HG03108 (cell line): ENCODE data around the gene UQCR11.
"Not testable (repeated sequence)": the region's sequence is repeated elsewhere in the genome, so short reads cannot be mapped to it uniquely, and the experiment has no call there.

Source experiments
- ATAC-seq: cut with Tn5 transposase; IDR thresholded peaks from one replicate; pipeline ENCODE4 v1.9.1; 2021; ENCODE audit warnings: moderate library complexity; ENCODE audit not compliant: unreplicated experiment

Gene UQCR11

DNA sequence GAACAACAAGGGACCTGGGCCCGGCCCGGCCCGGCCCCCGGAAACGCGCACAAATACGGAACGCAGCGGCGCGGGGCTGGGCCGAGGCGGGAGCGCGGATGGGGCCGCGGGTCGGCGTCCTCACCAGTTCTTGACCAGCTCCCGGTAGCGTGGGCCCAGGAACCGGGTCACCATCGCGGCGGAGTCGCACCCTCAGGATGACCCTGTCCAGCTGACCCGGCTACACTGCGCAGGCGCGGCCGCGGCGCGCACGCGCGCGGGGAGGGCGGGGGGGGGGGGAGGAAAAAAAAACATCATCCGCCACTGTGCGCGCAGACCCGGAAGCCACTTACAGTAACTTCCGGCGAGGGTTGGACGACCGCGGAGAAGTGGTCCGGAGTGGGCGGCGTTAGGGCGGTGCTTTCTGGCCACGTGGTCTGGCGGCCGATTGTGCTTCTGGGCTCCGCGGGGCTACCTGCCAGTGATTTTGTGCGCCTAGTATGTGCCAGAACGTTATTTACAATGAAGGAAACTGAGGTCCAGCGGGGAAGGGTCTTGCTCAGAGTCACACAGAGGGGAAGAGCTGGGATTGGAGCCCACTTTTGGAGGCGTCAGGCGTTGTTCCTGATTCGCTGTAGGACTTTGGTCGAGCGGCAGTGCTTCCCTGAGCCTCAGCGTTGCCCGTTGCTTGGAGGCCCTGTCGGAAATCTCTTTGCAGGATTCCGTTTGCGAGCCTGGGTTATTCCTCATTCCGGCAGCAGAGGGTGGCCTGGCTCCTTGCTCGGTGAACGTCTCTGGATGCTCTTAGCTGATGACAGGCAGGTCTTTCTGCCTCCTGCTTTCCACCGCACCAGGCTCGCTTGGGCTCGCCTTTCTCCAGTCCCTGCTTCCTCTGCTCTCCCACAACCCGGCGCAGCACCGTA lies at the start of gene UQCR11:
Gene UQCR11, minus strand, starts transcription at position 227 of the 902 bp plus-strand sequence. Its CDS starts 53 bp downstream, at position 174.
- peak; percentile 86 for ATAC-seq

DNA sequence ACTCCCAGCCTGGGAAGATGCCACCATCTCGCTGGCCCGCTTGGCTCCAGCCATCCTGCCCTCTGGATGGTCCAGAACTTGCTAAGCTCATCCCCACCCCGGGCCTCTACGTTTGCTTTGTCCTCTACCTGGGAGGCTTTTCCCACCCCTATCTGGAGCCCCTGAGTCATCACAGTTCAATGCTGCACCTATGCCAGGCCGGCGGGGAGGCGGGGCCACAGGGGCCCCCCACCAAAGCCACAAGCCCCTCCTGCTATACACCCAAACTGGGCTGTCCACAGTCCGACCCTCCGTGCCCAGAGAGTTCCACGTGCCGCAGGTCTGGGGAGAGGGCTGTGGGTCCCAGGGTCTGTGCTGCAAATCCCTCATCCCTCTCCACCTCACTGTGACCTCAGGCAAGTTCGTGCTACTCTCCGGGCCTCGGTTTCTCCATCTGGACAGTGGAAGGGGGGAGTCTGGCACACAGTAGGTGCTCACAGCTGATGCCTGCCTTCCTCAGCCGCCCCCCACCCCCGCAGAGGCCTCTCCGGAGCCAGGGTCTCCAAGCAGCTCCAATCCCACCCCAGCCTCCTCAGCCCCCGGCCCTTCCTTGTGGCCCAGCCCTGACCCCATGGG lies 49.0 kb upstream of the UQCR11 start:
- ATAC-seq, result no peak

DNA sequence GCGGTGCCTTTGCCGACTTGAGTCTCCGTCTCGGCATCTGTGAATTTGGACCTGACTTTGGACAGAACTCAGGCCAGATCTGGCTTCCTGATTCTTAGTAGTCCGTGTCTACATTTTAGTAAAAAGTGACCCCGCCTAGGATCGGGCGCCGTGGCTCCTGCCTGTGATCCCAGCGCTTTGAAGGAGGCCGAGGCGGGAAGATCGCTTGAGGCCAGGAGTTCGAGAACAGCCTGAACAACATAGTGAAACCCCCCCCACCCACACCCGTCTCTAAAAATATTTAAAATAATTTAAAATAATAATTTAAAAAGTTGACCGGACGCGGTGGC lies 48.0 kb upstream of the UQCR11 start:
- ATAC-seq, result no peak

DNA sequence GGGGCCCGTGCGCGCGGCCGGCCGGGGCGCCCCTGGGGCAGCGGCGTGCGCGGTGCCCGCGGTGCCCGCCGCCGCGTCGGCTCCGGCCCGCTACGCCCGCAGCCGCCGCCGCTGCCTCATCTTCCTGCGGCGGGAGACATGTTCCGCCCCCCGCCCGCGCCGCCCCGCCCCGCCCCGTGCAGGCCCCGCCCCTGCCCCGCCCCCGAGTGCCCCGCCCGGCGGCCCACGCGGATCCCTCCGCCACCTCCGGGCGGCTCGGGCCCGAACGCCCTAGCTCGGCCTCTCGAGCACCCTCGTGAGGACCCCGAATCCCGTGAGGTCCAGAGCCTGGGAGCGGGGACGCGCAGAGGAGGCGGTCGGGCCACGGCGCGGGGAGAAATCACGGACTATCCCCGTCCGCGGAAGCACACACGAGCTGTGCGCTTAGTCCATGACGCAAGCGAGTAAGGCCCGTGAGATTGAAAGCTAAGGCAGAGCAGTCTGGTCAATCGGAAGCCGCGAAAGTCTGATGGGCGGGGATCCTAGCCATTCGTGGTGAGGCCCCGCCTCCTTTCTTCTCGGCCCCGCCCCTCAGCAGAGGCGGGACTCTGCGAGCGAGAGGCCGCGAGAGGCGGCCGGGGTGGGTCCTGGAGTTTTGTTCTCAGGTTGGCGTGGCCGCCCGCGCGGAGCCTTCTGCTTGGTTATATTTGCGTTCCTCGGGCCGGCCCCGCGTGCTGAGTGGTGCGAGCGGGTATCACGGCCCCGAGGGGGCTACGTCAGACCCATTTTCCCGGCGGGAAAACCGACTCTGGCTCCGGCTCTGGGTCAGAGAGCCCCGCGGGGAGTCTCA lies 47.4 kb upstream of the UQCR11 start, which contains the start of gene TCF3:
Gene TCF3, minus strand, starts transcription at position 145 of the 829 bp plus-strand sequence. CDS start 2,367 bp downstream, outside the sequence.
- peak; percentile 62 for ATAC-seq

DNA sequence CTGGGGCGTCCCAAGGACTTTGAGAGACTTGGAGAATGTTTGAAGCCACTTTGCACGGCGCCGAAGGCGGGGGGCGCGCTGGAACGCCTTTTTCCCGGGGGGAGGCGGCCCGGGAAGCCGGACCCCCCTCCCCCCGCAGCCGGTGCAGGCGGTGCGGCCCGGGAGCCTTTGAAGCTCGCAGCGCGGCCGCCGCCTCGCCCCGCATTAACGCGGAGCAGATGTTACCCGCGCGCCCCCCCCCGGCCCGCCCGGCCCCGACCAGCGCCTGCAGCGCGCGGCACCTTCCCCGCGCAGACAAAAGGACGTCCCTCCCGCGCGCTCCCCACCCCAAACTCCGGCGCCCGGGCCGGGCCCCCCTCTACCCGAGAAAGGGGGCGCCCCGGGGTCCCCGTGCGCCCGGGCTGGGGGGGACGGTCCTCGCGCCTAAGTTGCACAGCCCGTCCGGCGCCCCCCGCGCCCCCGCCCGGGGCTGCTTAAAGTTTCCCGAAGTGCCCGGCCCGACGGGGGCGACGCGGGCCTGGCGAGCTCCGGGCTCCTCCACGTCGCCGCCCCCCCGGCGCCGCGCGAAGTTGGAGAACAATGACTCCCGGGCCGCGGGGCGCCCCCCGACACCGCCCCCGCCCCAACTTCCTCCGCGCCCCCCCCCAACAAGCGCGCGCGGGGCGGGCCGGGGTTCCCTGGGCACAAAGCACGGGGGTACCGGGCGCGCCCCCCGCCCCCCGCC lies 46.5 kb upstream of the UQCR11 start:
- no peak for ATAC-seq

DNA sequence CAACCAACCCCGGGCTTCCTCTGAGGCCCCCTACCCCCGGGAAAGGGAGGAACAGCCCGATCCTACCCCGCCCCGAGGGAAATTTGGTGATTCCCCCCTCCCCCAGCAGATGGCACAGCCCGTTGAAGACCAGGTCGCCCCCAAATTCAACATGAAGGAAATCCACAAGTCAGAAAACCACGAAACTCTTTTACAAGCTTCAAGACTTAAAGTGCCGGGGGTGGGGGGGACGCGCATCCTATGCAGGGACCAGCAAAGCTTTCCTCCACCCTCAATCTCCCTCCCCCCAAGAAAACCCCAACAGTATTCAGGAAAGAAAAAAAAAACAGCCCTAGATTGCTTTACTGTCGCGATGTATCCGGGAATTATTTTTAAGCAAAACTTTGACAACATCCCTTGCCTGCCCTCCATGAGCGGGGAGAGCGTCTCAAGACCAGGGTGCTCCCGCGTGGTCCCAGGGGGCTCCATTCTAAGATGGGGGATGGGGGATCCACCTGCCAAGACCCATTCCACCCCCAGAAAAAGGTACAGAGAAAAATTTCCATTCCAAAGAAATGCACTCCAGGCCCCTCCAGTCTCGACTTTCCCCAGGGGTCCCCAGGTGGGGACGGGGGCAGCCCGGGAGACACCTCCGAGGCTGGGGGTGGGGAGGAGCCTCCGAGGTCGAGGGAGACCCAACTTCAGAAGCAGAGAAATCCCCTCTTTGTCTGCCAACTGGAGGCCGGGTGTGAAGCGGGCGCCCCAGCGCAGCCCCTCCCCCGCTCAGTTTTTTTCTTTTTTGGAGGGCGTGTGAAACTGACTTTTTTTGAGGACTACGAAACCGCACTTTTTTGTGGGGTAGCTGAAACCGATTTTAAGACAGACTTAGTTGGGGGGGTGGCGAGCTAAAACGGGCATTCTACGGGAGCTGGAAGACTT lies 45.6 kb upstream of the UQCR11 start:
- ATAC-seq, result no peak

DNA sequence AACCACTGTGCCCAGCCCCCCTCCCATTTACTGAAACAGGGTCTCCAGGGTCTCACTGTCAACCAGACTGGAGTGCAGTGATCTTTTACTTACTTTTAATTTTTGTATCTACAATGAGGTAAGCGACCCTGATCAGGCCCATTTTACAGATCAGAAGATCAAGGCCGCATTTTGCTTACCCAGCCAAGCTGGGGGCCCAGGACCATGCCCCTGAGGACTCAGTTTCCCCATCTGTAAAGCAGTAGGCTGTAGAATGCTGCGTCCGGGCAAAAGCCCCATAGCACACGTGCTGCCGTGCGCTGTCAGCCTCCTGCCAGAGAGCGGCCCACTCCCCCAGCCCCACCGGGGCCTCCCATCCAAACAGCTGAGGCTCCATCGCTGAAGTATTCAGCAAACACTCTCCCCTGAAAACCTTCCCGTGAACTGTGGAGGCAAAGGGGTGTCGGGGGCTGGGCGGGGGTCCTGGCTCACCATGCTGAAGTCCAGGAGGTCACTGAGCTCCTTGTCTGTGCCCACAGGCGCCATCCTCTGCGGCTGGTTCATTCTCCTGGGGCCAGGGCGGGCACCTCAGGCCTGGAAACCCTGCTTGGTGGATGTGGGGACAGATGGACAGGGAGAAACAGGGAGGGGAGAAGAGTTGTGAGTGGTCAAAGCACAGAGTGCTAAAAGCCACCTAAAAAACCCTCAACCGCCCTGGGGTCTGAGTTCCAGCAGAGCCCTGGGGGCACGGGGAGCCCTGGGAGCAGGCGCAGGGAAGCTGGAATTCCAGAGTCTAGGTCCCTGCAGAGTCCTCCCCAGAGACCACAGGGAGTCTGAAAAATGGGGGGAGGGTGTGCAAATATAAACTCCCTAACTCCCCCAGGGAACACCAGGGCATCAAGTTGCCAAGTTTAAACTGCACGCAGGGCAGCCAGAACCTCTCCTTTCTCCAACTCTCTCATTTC lies 44.7 kb upstream of the UQCR11 start:
- ATAC-seq, result no peak

DNA sequence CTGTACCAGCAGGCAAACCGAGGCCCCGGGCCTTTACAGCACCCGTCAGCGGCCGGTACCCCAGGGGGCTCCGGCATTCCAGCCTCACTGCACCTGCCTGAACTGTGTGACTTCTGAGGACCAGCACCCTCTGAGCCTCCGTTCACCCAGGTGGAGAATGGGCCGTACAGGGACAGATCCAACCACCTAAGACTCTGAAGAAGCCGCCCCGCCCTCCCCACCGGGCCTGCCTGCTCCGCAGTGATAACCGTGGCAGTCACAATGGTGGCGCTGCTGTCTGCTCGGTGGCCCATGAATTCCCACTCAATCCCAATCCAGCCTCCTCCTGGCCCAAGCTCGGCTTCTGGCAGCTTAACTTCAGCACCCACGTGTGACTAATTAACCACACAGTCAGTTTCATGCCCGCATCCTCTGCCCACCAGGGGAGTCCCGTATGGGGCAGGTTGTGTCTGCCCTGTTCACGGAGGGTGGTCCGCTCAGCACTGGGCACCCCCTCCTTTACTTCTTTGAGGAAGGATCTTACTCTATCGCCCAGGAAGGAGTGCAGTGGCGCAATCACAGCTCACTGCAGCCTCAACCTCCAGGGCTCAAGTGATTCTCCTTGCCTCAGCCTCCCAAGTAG lies 43.8 kb upstream of the UQCR11 start:
- ATAC-seq, result peak; percentile 8

DNA sequence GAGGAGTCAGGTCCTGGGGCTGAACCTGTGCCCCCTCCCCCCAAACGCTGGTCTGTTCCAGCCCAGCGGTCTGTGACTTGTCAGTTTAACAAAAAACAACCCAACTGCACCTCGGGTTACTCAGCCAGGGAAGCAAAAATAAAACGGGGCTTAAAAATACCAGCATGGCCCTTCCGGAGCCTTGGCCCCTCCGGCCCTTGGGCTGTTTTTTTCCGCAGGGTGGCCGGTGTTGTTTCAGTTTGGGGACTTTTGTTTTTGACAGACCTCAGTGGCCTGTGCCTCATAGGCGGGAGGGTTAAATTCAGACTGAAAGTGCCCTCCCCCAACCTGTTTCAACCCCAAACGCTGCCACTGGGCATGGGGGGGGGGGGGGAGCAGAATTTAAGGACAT lies 43.2 kb upstream of the UQCR11 start:
- ATAC-seq, result peak; percentile 28

DNA sequence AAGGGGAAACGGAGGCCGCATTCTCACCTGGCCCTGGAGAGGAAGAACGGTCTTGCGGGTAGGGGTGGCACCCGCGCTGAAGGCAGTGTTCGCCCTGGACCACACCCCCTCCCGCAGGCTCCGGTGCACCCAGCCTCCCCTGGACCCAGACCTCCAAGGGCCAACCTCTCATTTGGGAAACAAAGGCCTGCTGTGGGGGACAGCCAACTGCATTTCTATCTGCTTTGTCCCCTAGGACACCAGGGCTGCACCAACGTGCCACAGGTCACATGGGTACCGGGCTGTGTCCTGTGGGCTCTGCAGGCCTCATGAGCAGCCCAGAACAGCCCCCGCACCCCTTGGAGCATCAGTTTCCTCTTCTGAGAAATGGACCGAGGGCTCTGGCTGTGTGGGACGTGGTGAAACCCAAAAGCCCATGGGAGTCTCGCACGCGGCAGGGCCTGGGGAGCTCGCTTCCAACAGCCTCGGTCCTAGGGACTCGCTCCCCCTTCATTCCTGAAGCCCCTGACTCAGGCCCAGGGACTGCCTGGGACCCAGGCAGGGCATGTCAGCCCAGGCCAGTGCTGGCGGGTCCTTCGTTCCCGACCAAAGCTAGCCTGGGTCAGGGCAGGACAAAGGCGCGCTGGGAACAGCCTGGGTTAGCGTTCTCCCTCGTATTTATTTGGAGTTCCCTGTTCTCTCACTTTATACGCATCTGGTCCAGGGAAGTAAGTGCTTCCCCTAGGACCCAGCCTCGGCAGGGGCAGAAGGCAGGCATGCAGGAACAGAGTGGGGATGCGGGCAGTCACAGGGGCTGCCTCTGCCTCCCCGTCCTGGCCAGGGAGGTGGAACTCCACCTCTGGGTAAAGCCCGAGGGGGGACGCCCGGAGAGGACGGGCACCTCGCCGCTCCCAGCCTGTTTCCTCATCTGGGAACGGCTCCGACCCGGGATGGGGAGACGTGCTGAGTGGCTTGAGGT lies 42.5 kb upstream of the UQCR11 start:
- ATAC-seq, result no peak

DNA sequence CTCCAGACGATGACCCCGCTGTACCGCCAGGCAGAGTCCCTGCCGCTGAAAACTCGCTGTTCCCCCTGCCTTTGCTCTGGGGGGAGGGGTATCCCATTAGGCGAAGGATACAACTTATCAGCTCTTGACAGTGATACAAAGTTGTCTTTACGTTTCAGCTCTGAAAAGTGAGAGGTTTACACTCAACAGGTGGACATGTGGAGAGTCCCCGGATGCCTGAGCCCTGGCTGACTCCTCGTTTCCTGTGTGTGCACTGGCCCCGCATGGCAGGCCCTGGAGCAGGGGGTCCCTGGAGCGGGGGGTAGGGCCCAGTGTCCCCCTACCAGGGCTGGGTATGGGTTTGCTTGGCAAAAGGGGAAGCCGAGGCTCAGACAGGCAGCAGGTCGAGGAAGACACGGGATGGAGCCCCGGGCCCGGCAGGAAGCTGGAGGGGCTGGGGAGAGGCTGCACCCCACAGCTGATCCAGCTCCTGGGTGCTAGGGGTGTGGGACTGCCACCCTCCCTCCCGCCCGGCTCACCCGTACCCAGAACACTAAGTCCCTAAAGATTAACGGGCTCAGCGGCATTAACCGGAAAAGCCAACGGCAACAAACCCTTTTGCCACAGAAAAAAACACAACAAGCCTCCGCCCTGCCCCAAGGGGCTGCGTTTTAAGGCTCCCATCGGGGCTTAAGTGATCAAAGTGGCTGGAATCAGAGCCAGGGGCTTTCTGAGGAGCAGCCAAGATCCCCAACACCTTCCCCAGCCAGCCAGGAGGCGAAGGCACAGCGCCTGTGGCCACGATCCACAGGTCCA lies 41.6 kb upstream of the UQCR11 start:
- ATAC-seq, result no peak

DNA sequence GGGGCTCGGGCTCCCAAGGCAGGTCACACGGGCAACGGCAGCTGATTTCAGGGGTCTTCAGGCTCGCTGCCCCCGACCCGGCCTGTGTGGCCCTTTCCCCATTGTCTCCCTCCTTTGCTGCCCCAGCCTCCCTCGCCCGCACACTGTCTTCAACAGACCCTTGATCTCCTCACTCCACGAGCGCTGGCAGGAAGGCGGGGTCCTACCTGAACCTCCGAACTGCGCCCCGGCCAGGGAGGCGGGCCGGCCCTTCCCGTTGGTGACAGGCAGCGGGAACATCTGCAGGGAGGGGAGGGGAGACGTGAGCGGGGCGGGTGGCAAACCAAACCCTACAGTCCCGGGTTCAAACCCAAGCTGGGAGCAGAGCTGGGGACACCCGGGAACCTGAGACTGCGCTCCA lies 40.9 kb upstream of the UQCR11 start:
- no peak for ATAC-seq

DNA sequence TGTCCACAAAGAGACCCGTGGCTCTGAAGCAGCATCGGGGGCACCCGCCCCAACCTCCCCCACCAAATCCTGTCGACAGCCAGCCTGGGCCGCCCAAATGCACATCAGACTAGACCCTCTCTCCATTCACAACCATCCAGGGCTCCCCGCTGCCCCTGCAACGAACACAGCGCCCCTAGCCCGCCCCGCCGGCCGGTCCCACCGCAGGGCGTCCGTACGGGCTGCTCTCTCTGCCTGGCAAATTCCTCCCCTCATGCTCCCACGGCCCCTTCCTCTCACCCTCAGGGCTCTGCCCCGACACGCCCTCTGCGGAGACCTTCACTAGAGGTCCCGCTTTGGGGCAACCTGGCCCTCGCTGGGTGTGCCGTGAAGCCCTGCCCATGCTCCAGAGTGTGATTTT lies 40.0 kb upstream of the UQCR11 start:
- ATAC-seq, result no peak

DNA sequence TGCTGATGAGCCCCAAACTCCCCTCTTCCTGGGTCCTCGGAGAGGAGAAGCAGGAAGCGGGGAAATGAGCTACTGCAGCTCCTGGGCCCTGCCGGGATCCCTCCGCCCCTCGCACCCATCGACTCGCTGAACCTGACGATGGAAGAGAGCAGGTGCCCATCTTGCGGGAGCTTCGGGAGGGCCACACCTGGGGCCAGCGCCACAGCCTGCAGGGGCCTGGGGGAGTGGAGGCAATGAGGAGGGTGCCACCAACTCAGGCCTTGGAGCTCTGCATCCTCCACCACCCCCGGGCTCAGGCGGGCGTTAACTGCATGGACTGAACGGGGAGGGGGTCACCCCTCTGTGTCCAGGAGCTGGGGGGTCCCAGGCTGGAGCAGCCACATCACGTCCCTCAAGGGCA lies 38.8 kb upstream of the UQCR11 start:
- no peak for ATAC-seq

DNA sequence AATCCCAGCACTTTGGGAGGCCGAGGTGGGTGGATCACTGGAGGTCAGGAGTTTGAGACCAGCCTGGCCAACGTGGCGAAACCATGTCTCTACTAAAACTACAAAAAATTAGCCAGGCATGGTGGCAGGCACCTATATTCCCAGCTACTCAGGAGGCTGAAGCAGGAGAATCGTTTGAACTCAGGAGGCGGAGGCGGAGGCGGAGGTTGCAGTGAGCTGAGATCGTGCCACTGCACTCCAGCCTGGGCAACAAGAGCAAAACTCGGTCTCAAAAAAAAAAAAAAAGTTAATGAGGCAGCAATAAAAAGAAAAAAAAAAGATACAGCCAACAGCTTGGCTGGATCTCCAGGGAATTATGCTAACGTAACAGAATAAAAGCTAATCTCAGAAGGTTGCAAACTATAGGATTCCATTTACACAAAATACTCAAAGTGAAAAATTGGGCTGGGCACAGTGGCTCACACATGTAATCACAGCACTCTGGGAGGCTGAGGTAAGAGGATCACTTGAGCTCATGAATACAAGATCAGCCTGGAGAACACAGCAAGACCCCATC lies 35.7 kb upstream of the UQCR11 start:
- ATAC-seq, result not testable (repeated sequence)
